ENCODE measurements around the gene LHX3.

The LHX3 gene

GRCh38 chr9:136204145-136204805 is 653 bp downstream of the LHX3 start (continued):
- TF ChIP-seq ZNF132 (tag by site-specific recombination; IDR thresholded peaks at IDR 0.05; ENCODE audit: borderline replicate concordance), result no peak
- no peak for TF ChIP-seq KLF8 (tag by site-specific recombination; IDR thresholded peaks at IDR 0.05)
- TF ChIP-seq ZNF48 (tag by site-specific recombination; IDR thresholded peaks at IDR 0.05), result no peak
- TF ChIP-seq ZNF324 (tag by site-specific recombination; IDR thresholded peaks at IDR 0.05), result no peak
- TF ChIP-seq ZNF621 (tag by site-specific recombination; IDR thresholded peaks at IDR 0.05), result no peak
- no peak for TF ChIP-seq ZNF24 (tag by site-specific recombination; IDR thresholded peaks at IDR 0.05)

GRCh38 chr9:136203408-136204144 is 1.4 kb downstream of the LHX3 start:
- POLR2A ChIA-PET, result no interaction called here
- CTCF ChIA-PET, result interaction anchor here (0.8 to 1.0 kb wide), 4 partner anchors 23 to 65 kb away, joined by 3 to 4 read pairs (median 3); no protein-coding TSS in a partner anchor
- no peaks in the 10 kb centered on the region; the same call in 1 of the 2 replicates for H3K4me1 ChIP-seq (ENCODE audit: control insufficient read depth, insufficient read depth, low read length)
- H3K4me3 ChIP-seq (ENCODE audit: low read depth, low read length), result no peak overlapping the region
- peaks cover 0 to 6% of the 10 kb centered on the region in 2 experiments; a peak in 1 of 3 replicates for H3K36me3 ChIP-seq (ENCODE audit: control insufficient read depth in 2 of 2, insufficient read depth in 1 of 2, low read length in 2 of 2)
- TF ChIP-seq ZBTB48 (tag by site-specific recombination; IDR thresholded peaks at IDR 0.05) (peak; percentile 73), ZNF280D (tag by site-specific recombination; IDR thresholded peaks at IDR 0.05) (no peak), ZNF600 (tag by site-specific recombination; IDR thresholded peaks at IDR 0.05) (peak; percentile 55), ZNF626 (tag by site-specific recombination; IDR thresholded peaks at IDR 0.05) (no peak)
- no peaks in the 10 kb centered on the region for H3K9me3 ChIP-seq (ENCODE audit: control insufficient read depth, insufficient read depth, low read depth, low read length)
- no peak overlapping the region for H3K27ac ChIP-seq (ENCODE audit: extremely low read depth, low read depth, low read length)

GRCh38 chr9:136202454-136203407 is 2.2 kb downstream of the LHX3 start:
- CTCF ChIA-PET, result interaction anchor here (0.6 to 0.9 kb wide), 5 partner anchors 14 to 602 kb away, joined by 3 to 4 read pairs (median 3); no protein-coding TSS in a partner anchor
- POLR2A ChIA-PET, result interaction anchor here (1.1 kb wide), 1 partner anchor 10 kb away, joined by 3 read pairs; no protein-coding TSS in a partner anchor
- no peak overlapping the region for H3K4me3 ChIP-seq (ENCODE audit: low read depth, low read length)

More at GRCh38 chr9:136202454-136203407, 2.2 kb downstream of the LHX3 start:
- no peak overlapping the region for H3K27ac ChIP-seq (ENCODE audit: extremely low read depth, low read depth, low read length)
- no peaks in the 10 kb centered on the region; the same call in 1 of the 2 replicates for H3K4me1 ChIP-seq (ENCODE audit: control insufficient read depth, insufficient read depth, low read length)
- H3K9me3 ChIP-seq (ENCODE audit: control insufficient read depth, insufficient read depth, low read depth, low read length), result no peaks in the 10 kb centered on the region
- H3K36me3 ChIP-seq (ENCODE audit: control insufficient read depth in 2 of 2, insufficient read depth in 1 of 2, low read length in 2 of 2), result peaks cover 0 to 3% of the 10 kb centered on the region in 2 experiments; a peak in 1 of 3 replicates
- no peak for TF ChIP-seq ZNF548 (tag by site-specific recombination; IDR thresholded peaks at IDR 0.05)
- no peak for TF ChIP-seq ZNF660 (tag by site-specific recombination; IDR thresholded peaks at IDR 0.05)
- TF ChIP-seq ZNF140 (tag by site-specific recombination; IDR thresholded peaks at IDR 0.05), result no peak
- no peak for TF ChIP-seq ZSCAN30 (tag by site-specific recombination; IDR thresholded peaks at IDR 0.05)
- no peak for TF ChIP-seq ZNF37A (tag by site-specific recombination; IDR thresholded peaks at IDR 0.05)
- no peak for TF ChIP-seq ZNF175 (tag by site-specific recombination; IDR thresholded peaks at IDR 0.05)
- TF ChIP-seq ZNF624 (tag by site-specific recombination; IDR thresholded peaks at IDR 0.05), result no peak
- no peak for TF ChIP-seq TRIM28 (IDR thresholded peaks at IDR 0.05; ENCODE audit: borderline replicate concordance, low read length)
- no peak for TF ChIP-seq ZNF19 (tag by site-specific recombination; IDR thresholded peaks at IDR 0.05; ENCODE audit: low read depth)
- TF ChIP-seq ZSCAN23 (tag by site-specific recombination; IDR thresholded peaks at IDR 0.05), result no peak
- no peak for TF ChIP-seq ZNF777 (tag by site-specific recombination; IDR thresholded peaks at IDR 0.05; ENCODE audit: borderline replicate concordance)
